Measurements from ENCODE around the gene MOB3B.
A peak's percentile ranks its signal among the peaks of the same experiment; 100 is the strongest.

MOB3B gene

GRCh38 chr9:27356446-27356845, 173.2 kb downstream of the MOB3B start:
- H3K4me3 ChIP-seq (ENCODE audit: low read depth, low read length): no peak overlapping the region
- TF ChIP-seq CTCF (IDR thresholded peaks at IDR 0.05; ENCODE audit: insufficient read depth, low read depth, low read length, missing control alignments): no peak
- no peak for DNase-seq (ENCODE audit: low read depth)

GRCh38 chr9:27355166-27355565, 174.4 kb downstream of the MOB3B start:
- DNase-seq (ENCODE audit: low read depth): no peak
- H3K4me3 ChIP-seq (ENCODE audit: low read depth, low read length): no peak overlapping the region
- no peak for TF ChIP-seq CTCF (IDR thresholded peaks at IDR 0.05; ENCODE audit: insufficient read depth, low read depth, low read length, missing control alignments)

DNA sequence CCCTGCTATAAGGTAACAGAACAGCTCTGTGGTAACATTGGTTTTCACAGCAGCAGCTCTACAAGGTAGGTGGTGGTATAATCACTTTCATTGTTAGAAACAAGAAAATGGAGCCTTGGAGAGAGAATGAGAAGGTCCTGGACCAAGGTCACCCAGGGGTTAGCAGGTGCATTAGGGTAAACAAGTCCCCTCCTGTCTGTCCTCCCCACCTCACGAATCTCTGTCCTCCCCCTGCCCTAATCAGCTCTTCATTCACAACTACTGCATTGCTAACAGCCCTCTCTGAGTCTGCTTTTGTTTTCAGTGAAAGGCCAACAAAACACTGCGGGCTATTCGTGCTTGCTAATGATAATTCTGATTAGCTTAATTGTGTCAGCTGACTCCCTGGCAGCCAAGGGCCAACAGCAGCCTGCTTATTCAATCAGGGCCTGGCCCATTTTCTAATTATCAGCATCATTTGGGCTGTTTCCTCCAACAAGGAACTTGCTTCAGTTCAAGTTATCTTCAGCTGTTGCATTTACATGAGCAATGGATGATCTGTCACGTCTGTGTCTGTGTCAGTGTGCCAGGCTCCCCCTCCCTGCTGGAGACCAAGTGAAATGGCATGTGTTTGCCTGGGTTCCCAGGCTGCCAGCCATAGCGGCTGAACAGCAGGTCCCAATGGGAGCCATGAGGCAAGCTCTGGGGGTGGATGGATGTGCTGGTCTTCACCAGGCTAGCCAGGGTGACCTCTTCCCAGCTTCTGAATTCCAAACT, 176.0 kb downstream of the MOB3B start:
- no peak for TF ChIP-seq CTCF (IDR thresholded peaks at IDR 0.05; ENCODE audit: insufficient read depth, low read depth, low read length, missing control alignments)
- peak; percentile 64 for DNase-seq (ENCODE audit: low read depth)
- H3K4me3 ChIP-seq (ENCODE audit: low read depth, low read length): no peak overlapping the region

GRCh38 chr9:27353166-27353473, 176.5 kb downstream of the MOB3B start:
- no peak overlapping the region for H3K4me3 ChIP-seq (ENCODE audit: low read depth, low read length)
- DNase-seq (ENCODE audit: low read depth): no peak
- TF ChIP-seq CTCF (IDR thresholded peaks at IDR 0.05; ENCODE audit: insufficient read depth, low read depth, low read length, missing control alignments): no peak

DNA sequence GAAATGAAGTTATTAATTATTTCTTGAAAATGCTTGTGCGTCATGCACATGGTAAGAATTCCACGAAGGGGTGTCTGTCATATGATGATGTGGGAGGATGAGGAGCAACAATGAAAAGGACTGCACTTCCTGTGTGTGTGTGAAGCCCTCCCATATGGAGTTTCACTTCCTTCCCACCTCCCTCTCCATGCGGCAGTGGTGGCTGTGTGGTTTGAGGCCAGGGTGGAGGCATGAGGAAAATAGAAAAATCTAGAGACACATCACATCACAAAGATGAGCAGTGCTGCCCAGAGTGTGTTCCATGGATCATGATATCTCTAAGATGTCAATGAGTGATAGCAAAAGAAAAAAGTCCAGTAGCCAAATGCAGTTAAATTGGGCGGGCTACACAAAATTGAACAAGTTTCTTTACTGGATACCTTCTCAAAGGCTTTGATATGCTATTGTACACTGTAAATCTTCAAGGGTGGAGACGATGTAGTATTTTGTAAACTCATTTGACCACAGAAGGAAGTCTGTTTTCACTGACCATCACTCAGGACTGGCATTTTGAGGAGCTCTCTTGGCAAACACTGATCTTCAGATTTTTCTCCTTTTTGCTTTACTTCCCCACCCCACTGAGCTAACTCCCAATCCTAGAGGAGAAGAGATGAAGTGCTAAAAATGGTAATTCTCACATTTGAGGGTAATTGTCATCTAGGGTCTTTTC, 177.0 kb downstream of the MOB3B start:
- TF ChIP-seq CTCF (IDR thresholded peaks at IDR 0.05; ENCODE audit: insufficient read depth, low read depth, low read length, missing control alignments): no peak
- peak; percentile 48 for DNase-seq (ENCODE audit: low read depth)

DNA sequence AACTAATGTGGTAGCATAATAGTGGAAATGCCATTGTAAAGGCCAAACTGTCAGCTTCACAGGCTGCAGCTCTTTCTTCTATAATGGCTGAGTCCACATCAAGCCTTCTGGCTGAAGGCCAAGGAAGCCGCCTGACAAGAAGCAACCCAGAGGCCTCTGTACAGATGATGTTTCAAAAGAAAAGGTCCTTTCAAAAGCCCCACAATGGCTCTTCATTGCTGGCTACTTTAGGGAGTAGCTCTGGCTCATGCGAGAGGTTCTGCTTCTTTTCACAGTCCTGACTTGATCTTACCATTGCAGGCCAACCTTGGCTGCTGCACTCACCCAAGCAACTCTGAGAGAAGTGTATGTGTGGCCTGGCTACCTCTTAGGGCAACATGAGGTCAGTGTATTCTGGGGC, 178.2 kb downstream of the MOB3B start:
- no peak for TF ChIP-seq CTCF (IDR thresholded peaks at IDR 0.05; ENCODE audit: insufficient read depth, low read depth, low read length, missing control alignments)
- no peak for DNase-seq (ENCODE audit: low read depth)
- no peak overlapping the region for H3K4me3 ChIP-seq (ENCODE audit: low read depth, low read length)

More for the DNA sequence above, 177.0 kb downstream of the MOB3B start:
- H3K4me3 ChIP-seq (ENCODE audit: low read depth, low read length): no peak overlapping the region
